Measurements from ENCODE around the gene BEAN1.
A peak's percentile ranks its signal among the peaks of the same experiment; 100 is the strongest.

BEAN1 gene

DNA sequence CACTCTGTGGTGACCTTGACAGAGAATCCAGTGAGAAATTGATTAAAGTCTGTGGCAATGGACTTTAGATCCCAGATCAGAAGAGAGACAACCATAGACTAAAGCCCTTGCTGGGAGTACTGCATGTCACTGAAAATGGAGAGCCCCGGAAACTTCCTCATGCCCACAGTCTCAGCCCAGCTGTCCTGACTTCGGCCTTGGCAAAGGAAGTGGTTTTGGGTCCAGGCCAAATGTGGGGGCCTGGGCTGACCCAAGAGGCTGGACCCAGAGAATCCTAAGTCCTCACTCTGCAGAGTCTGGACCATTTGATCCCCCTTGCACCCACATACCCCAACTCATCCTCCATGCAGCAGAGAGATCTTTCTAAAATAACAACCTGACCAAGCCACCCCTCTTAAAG lies 4.7 kb upstream of the BEAN1 start:
- Histone ChIP-seq H3K27ac (ENCODE audit: low read depth, low read length) (no peak overlapping the region), H3K9ac (ENCODE audit: low read depth, low read length) (no peak overlapping the region), H3K36me3 (ENCODE audit: insufficient read depth, low read length) (no peaks in the 10 kb centered on the region), H3K4me1 (ENCODE audit: insufficient read depth, low read length) (no peaks in the 10 kb centered on the region), H3K4me3 (ENCODE audit: low read length) (no peak overlapping the region), H3K27me3 (ENCODE audit: insufficient read depth, low read length) (peaks cover 48% of the 10 kb centered on the region), H3K9me3 (ENCODE audit: insufficient read depth, low read depth, low read length) (no peaks in the 10 kb centered on the region)
- 92% methylated on average over 2 of the region's 2 CpGs for WGBS

GRCh38 chr16:66423177-66423576 lies 3.9 kb upstream of the BEAN1 start:
- peaks cover 56% of the 10 kb centered on the region for H3K27me3 ChIP-seq (ENCODE audit: insufficient read depth, low read length)

GRCh38 chr16:66425651-66426050 lies 1.4 kb upstream of the BEAN1 start:
- no peaks in the 10 kb centered on the region for H3K36me3 ChIP-seq (ENCODE audit: insufficient read depth, low read length)

More at GRCh38 chr16:66423177-66423576, 3.9 kb upstream of the BEAN1 start:
- Histone ChIP-seq H3K9me3 (ENCODE audit: insufficient read depth, low read depth, low read length) (no peaks in the 10 kb centered on the region), H3K9ac (ENCODE audit: low read depth, low read length) (no peak overlapping the region), H3K4me1 (ENCODE audit: insufficient read depth, low read length) (no peaks in the 10 kb centered on the region; the same call in 1 of the 2 replicates), H3K4me3 (ENCODE audit: low read length) (no peak overlapping the region), H3K27ac (ENCODE audit: low read depth, low read length) (no peak overlapping the region), H3K36me3 (ENCODE audit: insufficient read depth, low read length) (no peaks in the 10 kb centered on the region)
- 91% methylated on average over 1 of the region's 1 CpG for WGBS

GRCh38 chr16:66426112-66427035 lies 721 bp upstream of the BEAN1 start:
- 16% methylated on average over 56 of the region's 56 CpGs for WGBS
- no peak overlapping the region for H3K27ac ChIP-seq (ENCODE audit: low read depth, low read length)
- H3K9me3 ChIP-seq (ENCODE audit: insufficient read depth, low read depth, low read length), result no peaks in the 10 kb centered on the region
- no peaks in the 10 kb centered on the region for H3K36me3 ChIP-seq (ENCODE audit: insufficient read depth, low read length)
- H3K27me3 ChIP-seq (ENCODE audit: insufficient read depth, low read length), result peaks cover 87% of the 10 kb centered on the region
- H3K9ac ChIP-seq (ENCODE audit: low read depth, low read length), result no peak overlapping the region
- H3K4me1 ChIP-seq (ENCODE audit: insufficient read depth, low read length), result peaks cover 3% of the 10 kb centered on the region; the same call in 1 of the 2 replicates
- H3K4me3 ChIP-seq (ENCODE audit: low read length), result peak overlapping the region; percentile 49

More at GRCh38 chr16:66425651-66426050, 1.4 kb upstream of the BEAN1 start:
- no peak overlapping the region for H3K9ac ChIP-seq (ENCODE audit: low read depth, low read length)
- H3K27ac ChIP-seq (ENCODE audit: low read depth, low read length), result no peak overlapping the region
- H3K4me3 ChIP-seq (ENCODE audit: low read length), result no peak overlapping the region
- H3K9me3 ChIP-seq (ENCODE audit: insufficient read depth, low read depth, low read length), result no peaks in the 10 kb centered on the region
- H3K27me3 ChIP-seq (ENCODE audit: insufficient read depth, low read length), result peaks cover 81% of the 10 kb centered on the region
- 42% methylated on average over 4 of the region's 8 CpGs for WGBS
- peaks cover 3% of the 10 kb centered on the region; the same call in 1 of the 2 replicates for H3K4me1 ChIP-seq (ENCODE audit: insufficient read depth, low read length)

- Histone ChIP-seq H3K36me3 (ENCODE audit: insufficient read depth, low read length) (no peaks in the 10 kb centered on the region), H3K4me1 (ENCODE audit: insufficient read depth, low read length) (peaks cover 3% of the 10 kb centered on the region; the same call in 1 of the 2 replicates), H3K9me3 (ENCODE audit: insufficient read depth, low read depth, low read length) (no peaks in the 10 kb centered on the region), H3K27ac (ENCODE audit: low read depth, low read length) (no peak overlapping the region), H3K27me3 (ENCODE audit: insufficient read depth, low read length) (peaks cover 80% of the 10 kb centered on the region), H3K9ac (ENCODE audit: low read depth, low read length) (no peak overlapping the region), H3K4me3 (ENCODE audit: low read length) (peak overlapping the region; percentile 56)
- WGBS, result 3% methylated on average over 40 of the region's 40 CpGs
Measured at GRCh38 chr16:66427871-66428681, 981 bp downstream of the BEAN1 start.

DNA sequence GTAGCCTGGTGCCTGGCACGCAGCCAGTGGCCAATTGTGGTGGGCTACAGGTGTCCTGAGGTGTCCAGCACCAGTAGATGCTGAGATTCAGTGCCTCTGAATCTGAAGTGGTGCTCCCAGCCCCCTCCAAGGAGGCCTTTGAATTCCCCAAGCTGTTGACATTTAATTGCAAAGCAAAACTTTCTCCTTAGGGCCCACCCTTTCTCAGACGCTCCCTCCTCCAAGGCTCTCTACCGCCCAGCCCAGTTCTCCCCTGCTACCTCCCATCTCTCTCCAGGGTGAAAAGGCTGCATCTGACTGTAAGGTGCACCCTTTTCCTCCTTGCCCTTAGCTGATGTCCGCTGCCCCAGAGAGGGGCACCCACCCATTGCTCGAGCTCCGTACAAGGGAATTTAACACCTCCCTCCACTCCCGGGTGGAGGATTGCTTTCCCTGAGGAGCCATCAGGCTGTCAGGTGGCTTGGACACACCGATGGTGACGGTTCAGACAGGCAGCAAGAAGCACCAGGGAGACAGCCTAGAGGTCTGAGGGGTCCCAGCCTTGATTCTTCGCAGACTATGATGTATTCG lies 1.7 kb downstream of the BEAN1 start:
- peaks cover 73% of the 10 kb centered on the region for H3K27me3 ChIP-seq (ENCODE audit: insufficient read depth, low read length)
- WGBS, result 24% methylated on average over 11 of the region's 11 CpGs

GRCh38 chr16:66429290-66429962 lies 2.3 kb downstream of the BEAN1 start:
- Histone ChIP-seq H3K4me3 (ENCODE audit: low read length) (no peak overlapping the region), H3K9ac (ENCODE audit: low read depth, low read length) (no peak overlapping the region), H3K4me1 (ENCODE audit: insufficient read depth, low read length) (peaks cover 3% of the 10 kb centered on the region; the same call in 1 of the 2 replicates), H3K36me3 (ENCODE audit: insufficient read depth, low read length) (no peaks in the 10 kb centered on the region), H3K27ac (ENCODE audit: low read depth, low read length) (no peak overlapping the region), H3K9me3 (ENCODE audit: insufficient read depth, low read depth, low read length) (no peaks in the 10 kb centered on the region), H3K27me3 (ENCODE audit: insufficient read depth, low read length) (peaks cover 66% of the 10 kb centered on the region)
- WGBS, result 56% methylated on average over 9 of the region's 9 CpGs

More for the DNA sequence above, 1.7 kb downstream of the BEAN1 start:
- H3K9me3 ChIP-seq (ENCODE audit: insufficient read depth, low read depth, low read length), result no peaks in the 10 kb centered on the region
- no peak overlapping the region for H3K27ac ChIP-seq (ENCODE audit: low read depth, low read length)
- peak overlapping the region; percentile 56; the same call in 1 of the 2 replicates for H3K4me3 ChIP-seq (ENCODE audit: low read length)
- no peak overlapping the region for H3K9ac ChIP-seq (ENCODE audit: low read depth, low read length)
- H3K36me3 ChIP-seq (ENCODE audit: insufficient read depth, low read length), result no peaks in the 10 kb centered on the region
- peaks cover 3% of the 10 kb centered on the region; the same call in 1 of the 2 replicates for H3K4me1 ChIP-seq (ENCODE audit: insufficient read depth, low read length)

GRCh38 chr16:66430214-66430613 lies 3.1 kb downstream of the BEAN1 start:
- Histone ChIP-seq H3K27me3 (ENCODE audit: insufficient read depth, low read length) (peaks cover 58% of the 10 kb centered on the region), H3K4me3 (ENCODE audit: low read length) (no peak overlapping the region), H3K9me3 (ENCODE audit: insufficient read depth, low read depth, low read length) (no peaks in the 10 kb centered on the region), H3K27ac (ENCODE audit: low read depth, low read length) (no peak overlapping the region), H3K36me3 (ENCODE audit: insufficient read depth, low read length) (no peaks in the 10 kb centered on the region), H3K9ac (ENCODE audit: low read depth, low read length) (no peak overlapping the region), H3K4me1 (ENCODE audit: insufficient read depth, low read length) (peaks cover 3% of the 10 kb centered on the region; the same call in 1 of the 2 replicates)
- 87% methylated on average over 2 of the region's 3 CpGs for WGBS

DNA sequence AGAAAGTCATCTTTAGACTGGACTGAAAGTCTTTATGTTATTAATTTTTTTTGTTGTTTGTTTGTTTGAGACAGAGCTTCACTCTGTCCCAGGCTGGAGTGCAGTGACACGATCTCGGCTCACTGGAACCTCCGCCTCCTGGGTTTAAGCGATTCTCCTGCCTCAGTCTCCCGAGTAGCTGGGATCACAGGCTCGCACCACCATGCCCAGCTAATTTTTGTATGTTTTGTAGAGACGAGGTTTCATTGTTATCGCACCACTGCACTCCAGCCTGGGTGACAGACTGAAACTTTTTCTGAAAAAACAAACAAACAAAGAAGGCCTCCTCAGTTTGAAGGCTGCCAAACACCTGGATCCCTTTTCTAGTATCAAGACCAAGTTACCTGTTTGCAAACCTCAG lies 4.7 kb downstream of the BEAN1 start:
- 88% methylated on average over 8 of the region's 8 CpGs for WGBS
- no peaks in the 10 kb centered on the region for H3K9me3 ChIP-seq (ENCODE audit: insufficient read depth, low read depth, low read length)
- H3K27me3 ChIP-seq (ENCODE audit: insufficient read depth, low read length), result peaks cover 43% of the 10 kb centered on the region
- no peak overlapping the region for H3K9ac ChIP-seq (ENCODE audit: low read depth, low read length)
- H3K36me3 ChIP-seq (ENCODE audit: insufficient read depth, low read length), result no peaks in the 10 kb centered on the region
- no peak overlapping the region for H3K27ac ChIP-seq (ENCODE audit: low read depth, low read length)
- H3K4me3 ChIP-seq (ENCODE audit: low read length), result no peak overlapping the region
- H3K4me1 ChIP-seq (ENCODE audit: insufficient read depth, low read length), result peaks cover 3% of the 10 kb centered on the region; the same call in 1 of the 2 replicates

DNA sequence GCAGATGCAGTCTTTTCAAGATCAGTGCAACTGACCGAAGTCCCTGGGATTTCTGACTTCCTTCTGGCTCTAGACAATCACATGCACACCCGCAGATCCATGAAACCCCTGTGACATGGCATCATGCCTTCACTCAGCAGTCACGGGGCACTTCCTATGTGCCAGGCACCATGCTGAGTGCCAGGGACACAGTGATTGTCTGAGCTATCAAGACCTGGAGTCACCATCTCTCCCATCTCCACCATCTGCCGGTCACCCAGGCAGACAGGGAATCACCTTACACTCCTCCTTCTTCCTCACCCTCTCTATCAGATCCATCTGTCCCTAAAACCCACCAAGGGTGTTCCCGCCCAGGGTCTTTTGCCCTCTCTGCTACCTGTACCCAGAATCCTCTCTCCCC lies 5.3 kb downstream of the BEAN1 start:
- Histone ChIP-seq H3K9ac (ENCODE audit: low read depth, low read length) (no peak overlapping the region), H3K4me1 (ENCODE audit: insufficient read depth, low read length) (peaks cover 3% of the 10 kb centered on the region; the same call in 1 of the 2 replicates), H3K27me3 (ENCODE audit: insufficient read depth, low read length) (peaks cover 39% of the 10 kb centered on the region), H3K9me3 (ENCODE audit: insufficient read depth, low read depth, low read length) (no peaks in the 10 kb centered on the region), H3K4me3 (ENCODE audit: low read length) (no peak overlapping the region), H3K36me3 (ENCODE audit: insufficient read depth, low read length) (no peaks in the 10 kb centered on the region), H3K27ac (ENCODE audit: low read depth, low read length) (no peak overlapping the region)
- WGBS, result 89% methylated on average over 5 of the region's 5 CpGs
